Endothelial cell of umbilical vein (primary cell): Measurements from ENCODE around the gene TMEM43. TPM values are rescaled to one million over a fixed set of nuclear protein-coding genes. Genes with fewer than 3 reads are reported as not detected.

ENCODE experiments used
- BruUV-seq: library from RNA; stranded (reverse); fragments of 400-500 nt; replicated peaks from 2 replicates; lab custom pipeline; 2021; lab: Mats Ljungman, UMichigan
- CTCF ChIA-PET: fragments of 300-600, 350-600 bp; sonication (Branson Sonifier 250); formaldehyde crosslinking; loops from one replicate; lab custom pipeline; 2021; ENCODE audit warnings: antibody characterized with exemption, inconsistent platforms; lab: Charles Lee
- POLR2A ChIA-PET: fragments of 300-600, 350-600 bp; sonication (Branson Sonifier 250); formaldehyde crosslinking; loops from one replicate; lab custom pipeline; 2021; ENCODE audit warnings: antibody characterized with exemption, inconsistent platforms; lab: Charles Lee
- DNase-seq: peaks from one replicate; pipeline ENCODE4 v3.0.0-alpha.2; 2011; ENCODE audit warnings: low read depth, low spot score
- FAIRE-seq: peaks from 2 replicates; lab custom pipeline; 2011; peaks lifted over from hg19 to GRCh38; lab: Jason Lieb, UNC
- H2AFZ ChIP-seq: 2 replicates; pipeline ENCODE4 v1.6.0; 2012; ENCODE audit warnings: low read depth, low read length, control low read depth, inconsistent platforms
- H3K27ac ChIP-seq: 2 replicates; pipeline ENCODE4 v1.5.1; 2011; ENCODE audit warnings: low read depth, mild to moderate bottlenecking, control low read depth, low read length, moderate library complexity; ENCODE audit not compliant: insufficient read depth
- H3K27me3 ChIP-seq, 2 experiments: 2 replicates each; pipeline versions ENCODE4 v1.6.0 to v1.6.1; 2011; ENCODE audit warnings: low read length in 2 of 2, mixed read lengths in 1 of 2; ENCODE audit not compliant: control insufficient read depth in 2 of 2, insufficient read depth in 2 of 2
- H3K36me3 ChIP-seq, 2 experiments: 2 replicates in 1 of 2; 3 replicates in 1 of 2; pipeline ENCODE4 v1.5.1; 2011; ENCODE audit warnings: low read length in 2 of 2, mild to moderate bottlenecking in 1 of 2, moderate library complexity in 1 of 2; ENCODE audit not compliant: control insufficient read depth in 2 of 2, insufficient read depth in 2 of 2; ENCODE audit errors: extremely low read depth in 1 of 2
- H3K4me1 ChIP-seq: 3 replicates; pipeline ENCODE4 v1.5.1; 2011; ENCODE audit warnings: mild to moderate bottlenecking, low read length; ENCODE audit not compliant: control insufficient read depth, insufficient read depth; ENCODE audit errors: extremely low read depth
- H3K4me2 ChIP-seq: 2 replicates; pipeline ENCODE4 v1.6.1; 2011; ENCODE audit warnings: low read length, control low read depth, mixed read lengths; ENCODE audit not compliant: insufficient read depth
- H3K4me3 ChIP-seq, 3 experiments: fragments of 200-600 bp in 1 of 3; sonication (generic), shearing (Covaris generic) in 1 of 3; replicated peaks in 1 of 3; 2 replicates each; pipeline ENCODE4 v1.5.1; 2011 to 2016; ENCODE audit warnings: control low read depth in 3 of 3, low read length in 3 of 3, mild to moderate bottlenecking in 2 of 3, inconsistent platforms in 1 of 3, low read depth in 1 of 3, moderate library complexity in 1 of 3; ENCODE audit not compliant: insufficient read depth in 1 of 3
- H3K79me2 ChIP-seq: 2 replicates; pipeline ENCODE4 v1.6.0; 2012; ENCODE audit warnings: low read length, inconsistent platforms; ENCODE audit not compliant: control insufficient read depth, insufficient read depth
- H3K9ac ChIP-seq: replicated peaks from 2 replicates; pipeline ENCODE3; 2011; ENCODE audit warnings: low read length, control low read depth; ENCODE audit not compliant: insufficient read depth; ENCODE audit errors: extremely low read depth
- H3K9me1 ChIP-seq: replicated peaks from 3 replicates; pipeline ENCODE4 v1.6.0; 2011; ENCODE audit warnings: mild to moderate bottlenecking, low read length; ENCODE audit not compliant: control insufficient read depth, insufficient read depth; ENCODE audit errors: extremely low read depth
- H3K9me3 ChIP-seq: replicated peaks from 2 replicates; pipeline ENCODE4 v1.5.1; 2012; ENCODE audit warnings: low read length, inconsistent platforms; ENCODE audit not compliant: control insufficient read depth, insufficient read depth
- H4K20me1 ChIP-seq: replicated peaks from 2 replicates; pipeline ENCODE3; 2011; ENCODE audit warnings: mild to moderate bottlenecking, low read length; ENCODE audit not compliant: control insufficient read depth, insufficient read depth; ENCODE audit errors: extremely low read depth
- CTCF ChIP-seq, 2 donors: IDR thresholded peaks; 1 replicate in 1 of 2; 2 replicates in 1 of 2; pipeline ENCODE4 v1.5.1; 2011; ENCODE audit warnings: low read length in 2 of 2, mild to moderate bottlenecking in 2 of 2, moderate library complexity in 2 of 2, control low read depth in 1 of 2, inconsistent platforms in 1 of 2, low read depth in 1 of 2; ENCODE audit not compliant: insufficient read depth in 1 of 2; ENCODE audit errors: extremely low read depth in 1 of 2
- EZH2 ChIP-seq: IDR thresholded peaks from 2 replicates; pipeline ENCODE4 v1.6.1; 2012; ENCODE audit warnings: borderline replicate concordance, low read depth, mild to moderate bottlenecking, moderate library complexity, low read length, inconsistent platforms; ENCODE audit not compliant: severe bottlenecking
- FOS ChIP-seq: IDR thresholded peaks from 2 replicates; pipeline ENCODE4 v1.6.1; 2011; ENCODE audit warnings: mild to moderate bottlenecking, low read length, moderate library complexity, borderline replicate concordance; ENCODE audit not compliant: insufficient read depth
- GATA2 ChIP-seq: IDR thresholded peaks from 2 replicates; pipeline ENCODE4 v1.7.0; 2011; ENCODE audit warnings: low read depth, mild to moderate bottlenecking, moderate library complexity, mixed read lengths, low read length; ENCODE audit not compliant: insufficient read length, insufficient read depth
- JUN ChIP-seq: IDR thresholded peaks from 2 replicates; pipeline ENCODE4 v1.6.1; 2011; ENCODE audit warnings: borderline replicate concordance, low read depth; ENCODE audit not compliant: insufficient read length, insufficient read depth
- MAX ChIP-seq: IDR thresholded peaks from 2 replicates; pipeline ENCODE4 v1.6.1; 2011; ENCODE audit not compliant: insufficient read depth, insufficient read length
- MYC ChIP-seq: IDR thresholded peaks from one replicate; pipeline ENCODE4 v1.6.1; 2011; ENCODE audit warnings: mild to moderate bottlenecking, low read depth, low read length
- POLR2A ChIP-seq: IDR thresholded peaks from 2 replicates; pipeline ENCODE4 v1.6.1; 2012; ENCODE audit warnings: low read depth, mild to moderate bottlenecking, control low read depth, low read length
- POLR2AphosphoS5 ChIP-seq: IDR thresholded peaks from 2 replicates; pipeline ENCODE4 v1.6.1; 2012; ENCODE audit warnings: low read depth, mild to moderate bottlenecking, control low read depth, low read length, moderate library complexity; ENCODE audit not compliant: insufficient read depth
- dilution Hi-C: fragments of 300-500 bp; cut with MboI; formaldehyde crosslinking; loops from one replicate; pipeline ENCODE4 v1.15.0; 2019; ENCODE audit warnings: low sequenced_read_pairs; ENCODE audit not compliant: extremely low pct_ligation_motif_present
- intact Hi-C: fragments of 100-400 bp; cut with micrococcal nuclease; formaldehyde crosslinking; loops from one replicate; pipeline ENCODE4 v1.10.0; 2022
- polyA plus RNA-seq, 4 experiments: library from polyadenylated mRNA; depleted of rRNA in 3 of 4; stranded (reverse) in 3 of 4; unstranded in 1 of 4; fragments of >200 nt; gene quantifications; 2 replicates each; pipeline versions ENCODE4 v1.2.1 to v1.2.3, GENCODE V29; 2011 to 2012; ENCODE audit warnings: missing spikeins in 1 of 4
- total RNA-seq: library from RNA; stranded (reverse); gene quantifications from 2 replicates; pipeline ENCODE4 v1.2.3, GENCODE V29; 2021

TMEM43 gene
- total and polyA plus RNA-seq, 2 donors (not counting 3 experiments of a cell fraction or from before 2014, with no cell fraction given): 80.6 to 119 TPM

GRCh38 chr3:14146381-14147065 lies 21.7 kb downstream of the TMEM43 start:
- Histone ChIP-seq H3K9me1 (no peaks in the 10 kb centered on the region), H3K27me3 (no peaks in the 10 kb centered on the region), H2AFZ (no peak overlapping the region), H3K4me3 (no peak overlapping the region), H3K79me2 (no peaks in the 10 kb centered on the region), H3K9me3 (no peaks in the 10 kb centered on the region), H3K27ac (no peak overlapping the region), H4K20me1 (no peaks in the 10 kb centered on the region), H3K36me3 (peaks cover 0 to 6% of the 10 kb centered on the region in 2 experiments), H3K9ac (no peak overlapping the region), H3K4me2 (no peak overlapping the region), H3K4me1 (peaks cover 41% of the 10 kb centered on the region)
- no peak for DNase-seq
- CTCF ChIA-PET: interaction anchor here (2.8 to 4.9 kb wide), 2 partner anchors 21 to 32 kb away, joined by 10 to 30 read pairs; partner anchors contain the start of genes CHCHD4, LSM3, TMEM43 and XPC
- TF ChIP-seq POLR2AphosphoS5 (no peak), POLR2A (no peak), JUN (no peak), MAX (no peak), MYC (no peak), FOS (no peak), GATA2 (no peak), EZH2 (no peak), CTCF (IDR thresholded peaks at IDR 0.05; ENCODE audit: extremely low read depth in 1 of 2, insufficient read depth in 1 of 2, low read depth in 1 of 2, low read length in 2 of 2) (no peak)
- dilution Hi-C loops: no loop called here
- intact Hi-C loops: loop anchor here (10.0 kb wide), 2 partner anchors 258 to 798 kb away; partner anchors contain the start of genes NR2C2 and SLC6A6
- POLR2A ChIA-PET: interaction anchor here (0.9 to 2.6 kb wide), 3 partner anchors 21 to 32 kb away, joined by 3 to 30 read pairs (median 14); partner anchors contain the start of genes CHCHD4, LSM3, TMEM43 and XPC
- FAIRE-seq: no peak
- BruUV-seq: no TSS peak
